GM13976 (cell line): ENCODE data around the gene TTC4.
A peak's percentile ranks its signal among the peaks of the same experiment; 100 is the strongest.

Experiments
- DNase-seq: peaks from one replicate; pipeline ENCODE4 v3.0.0; 2012; ENCODE audit warnings: low spot score
- CTCF ChIP-seq: IDR thresholded peaks from 2 replicates; pipeline ENCODE4 v1.5.1; 2012; ENCODE audit warnings: borderline replicate concordance, mild to moderate bottlenecking; ENCODE audit not compliant: insufficient read depth; ENCODE audit errors: extremely low read depth, missing control alignments, control extremely low read depth
- in situ Hi-C: fragments of 300-500 bp; cut with MboI; formaldehyde crosslinking; loops from one replicate; pipeline ENCODE4 v1.12.0; 2022; ENCODE audit warnings: low sequenced_read_pairs, mixed read lengths, inconsistent platforms; ENCODE audit not compliant: unreplicated experiment

The TTC4 gene

DNA sequence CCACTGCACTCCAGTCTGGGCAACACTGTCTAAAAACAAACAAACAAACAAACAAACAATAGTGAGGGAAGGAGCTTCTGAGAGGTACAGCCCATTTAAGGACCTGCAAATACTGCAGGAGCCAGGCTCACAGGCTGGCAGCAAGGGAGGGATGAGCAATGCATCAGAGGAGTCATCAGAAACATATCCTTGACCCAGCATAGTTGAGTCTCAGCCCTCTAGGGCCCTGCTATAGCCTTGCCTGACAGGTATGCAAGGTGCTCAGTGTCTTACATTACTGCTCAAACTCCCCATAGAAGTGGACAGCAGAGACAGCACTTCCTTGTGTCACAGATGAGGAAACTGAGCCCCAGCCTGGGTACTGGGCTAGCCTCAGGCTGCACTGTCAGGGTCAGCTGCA is 7.3 kb upstream of the TTC4 start:
- in situ Hi-C loops = no loop called here
- no peak for TF ChIP-seq CTCF

GRCh38 chr1:54709547-54710292 is 5.9 kb upstream of the TTC4 start:
- TF ChIP-seq CTCF = no peak
- DNase-seq = peak; percentile 3
- in situ Hi-C loops = no loop called here

More for the DNA sequence above, 7.3 kb upstream of the TTC4 start:
- DNase-seq = no peak

DNA sequence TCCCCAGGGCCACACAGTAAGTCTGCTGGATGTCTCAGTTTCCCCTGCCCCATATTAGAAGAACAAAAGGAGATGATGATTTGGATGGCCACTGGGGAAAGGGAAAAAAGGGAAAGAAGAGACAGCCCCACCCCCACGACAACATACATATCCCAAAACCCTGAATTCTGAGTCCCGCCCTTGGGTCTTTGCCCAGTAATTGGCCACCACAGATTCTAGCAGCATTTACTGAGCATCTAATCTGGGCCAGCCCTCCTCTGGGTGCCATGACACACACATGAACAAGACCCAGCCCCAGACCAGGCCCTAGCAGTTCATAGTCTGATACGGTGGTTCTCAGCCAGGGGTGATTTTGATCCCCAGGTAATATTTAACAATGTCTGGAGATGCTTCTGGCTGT is 5.2 kb upstream of the TTC4 start:
- peak; percentile 3 for DNase-seq
- in situ Hi-C loops = no loop called here
- TF ChIP-seq CTCF = no peak

- peak; percentile 5 for DNase-seq
- in situ Hi-C loops = no loop called here
- TF ChIP-seq CTCF = no peak
Observed at GRCh38 chr1:54710841-54711240, 4.8 kb upstream of the TTC4 start.

DNA sequence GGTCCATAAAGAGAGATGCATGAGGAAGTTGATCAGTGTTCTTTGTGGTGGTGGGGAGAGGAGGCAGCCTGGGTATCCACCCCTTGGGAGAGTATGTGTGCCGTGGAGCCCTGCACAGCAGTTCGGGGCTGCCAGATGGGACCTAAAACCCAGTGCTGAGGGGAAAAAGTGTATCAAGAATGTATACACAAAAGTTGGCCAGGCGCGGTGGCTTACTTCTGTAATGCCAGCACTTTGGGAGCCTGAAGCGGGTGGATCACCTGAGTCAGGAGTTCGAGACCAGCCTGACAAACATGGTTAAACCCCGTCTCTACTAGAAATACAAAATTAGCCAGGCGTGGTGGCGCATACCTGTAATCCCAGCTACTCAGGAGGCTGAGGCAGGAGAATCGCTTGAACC is 4.1 kb upstream of the TTC4 start:
- in situ Hi-C loops = no loop called here
- TF ChIP-seq CTCF = no peak
- DNase-seq = no peak

GRCh38 chr1:54714881-54715492 is 674 bp upstream of the TTC4 start:
- in situ Hi-C loops = no loop called here
- DNase-seq = no peak
- TF ChIP-seq CTCF = no peak
